GM19324 (cell line): ENCODE measurements around the gene RMRP.

ENCODE experiments used
- ATAC-seq: cut with Tn5 transposase; IDR thresholded peaks from one replicate; pipeline ENCODE4 v1.9.1; 2021; ENCODE audit warnings: mild to moderate bottlenecking, moderate library complexity; ENCODE audit not compliant: unreplicated experiment, low FRiP score

The RMRP gene

DNA sequence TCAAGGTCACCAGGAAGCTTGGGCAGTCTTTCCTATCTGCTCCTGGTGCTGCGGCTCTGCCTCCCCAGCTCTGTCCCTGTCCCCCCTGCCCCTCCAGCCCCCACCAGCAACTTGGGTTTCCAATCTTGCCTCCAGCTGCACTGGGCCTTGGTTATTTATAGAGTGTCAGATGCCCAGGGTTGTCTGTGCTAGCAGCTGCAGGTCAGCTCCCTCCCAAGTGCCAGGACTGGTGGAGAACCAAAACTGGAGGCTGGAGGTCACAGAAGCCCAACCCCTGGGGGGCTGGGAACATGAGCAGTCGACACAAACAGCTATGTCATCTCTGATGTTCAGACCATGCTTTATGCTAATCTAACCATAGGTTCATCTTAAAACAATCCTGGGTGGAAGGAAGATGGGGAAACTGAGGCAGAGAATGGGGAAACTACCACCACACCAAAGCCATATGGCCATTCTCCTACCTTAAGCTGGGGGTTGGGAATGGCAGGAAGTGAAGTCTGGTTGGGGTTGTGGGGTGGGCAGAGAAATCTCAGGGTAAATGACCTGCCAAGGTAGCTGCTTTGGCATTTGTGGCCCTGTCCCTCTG is 30.2 kb upstream of the RMRP start:
- no peak for ATAC-seq

DNA sequence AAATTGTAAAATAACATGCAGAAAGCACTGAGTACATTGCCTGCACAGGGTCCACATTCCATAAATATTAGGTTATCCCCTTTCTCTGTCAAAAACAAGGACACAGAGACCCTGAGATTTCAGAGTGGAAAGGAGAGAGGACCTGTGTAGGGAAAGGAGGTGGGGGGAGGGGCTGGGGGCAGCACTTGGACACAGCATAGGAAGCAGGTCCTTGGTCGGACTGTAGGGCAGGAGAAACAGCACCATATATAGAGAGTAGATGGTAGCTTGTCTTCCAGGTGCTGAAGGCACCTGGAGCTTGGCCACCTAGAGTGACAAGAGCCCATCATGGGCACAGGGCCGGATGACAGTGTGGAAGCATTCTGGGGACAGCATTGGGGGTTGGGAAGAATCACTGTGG is 29.5 kb upstream of the RMRP start:
- ATAC-seq, result no peak

GRCh38 chr9:35686222-35687203 is 28.7 kb upstream of the RMRP start:
- no peak for ATAC-seq

DNA sequence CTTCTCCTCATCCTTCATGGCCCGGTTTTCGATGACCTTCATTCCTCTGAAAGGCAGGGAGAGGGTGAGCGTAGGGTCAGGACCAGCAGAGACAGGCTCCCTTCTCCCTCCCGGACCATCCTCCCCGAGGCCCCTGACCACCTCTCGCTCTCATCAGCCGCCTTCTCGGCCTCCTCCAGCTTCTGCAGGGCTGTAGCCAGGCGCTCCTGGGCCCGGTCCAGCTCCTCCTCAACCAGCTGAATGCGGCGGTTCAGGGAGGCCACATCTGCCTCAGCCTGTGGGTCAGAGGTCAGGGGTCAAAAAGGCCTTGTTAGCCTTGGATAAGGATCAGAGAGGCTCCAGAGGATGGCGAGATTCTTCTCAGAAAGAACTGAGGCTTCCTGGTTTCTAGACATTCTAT is 27.7 kb upstream of the RMRP start:
- no peak for ATAC-seq

- no peak for ATAC-seq
Measured at GRCh38 chr9:35684921-35685320, 27.1 kb upstream of the RMRP start.

DNA sequence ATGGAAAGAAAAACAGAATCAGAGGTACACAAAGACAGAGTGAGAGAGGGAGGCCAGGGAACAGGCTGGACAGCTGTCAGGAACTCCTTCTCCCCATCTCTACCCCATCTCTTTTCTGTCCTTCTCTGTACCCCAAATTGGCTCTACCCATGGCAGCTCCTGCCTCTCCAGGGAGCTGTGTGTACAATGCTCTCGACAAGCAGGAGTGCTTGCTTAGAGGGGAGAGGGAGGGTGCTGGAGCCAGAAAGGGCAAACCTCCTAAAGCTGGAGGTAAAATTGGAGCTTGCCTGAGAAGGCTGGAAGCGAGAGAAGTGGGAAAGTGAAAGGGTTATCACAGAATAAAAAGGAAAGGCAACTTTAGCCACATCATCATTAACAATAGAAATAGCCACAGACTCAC is 25.5 kb upstream of the RMRP start:
- ATAC-seq, result no peak

GRCh38 chr9:35682520-35683315 is 24.9 kb upstream of the RMRP start:
- ATAC-seq, result no peak

- no peak for ATAC-seq
Measured at GRCh38 chr9:35682051-35682450, 24.2 kb upstream of the RMRP start.

DNA sequence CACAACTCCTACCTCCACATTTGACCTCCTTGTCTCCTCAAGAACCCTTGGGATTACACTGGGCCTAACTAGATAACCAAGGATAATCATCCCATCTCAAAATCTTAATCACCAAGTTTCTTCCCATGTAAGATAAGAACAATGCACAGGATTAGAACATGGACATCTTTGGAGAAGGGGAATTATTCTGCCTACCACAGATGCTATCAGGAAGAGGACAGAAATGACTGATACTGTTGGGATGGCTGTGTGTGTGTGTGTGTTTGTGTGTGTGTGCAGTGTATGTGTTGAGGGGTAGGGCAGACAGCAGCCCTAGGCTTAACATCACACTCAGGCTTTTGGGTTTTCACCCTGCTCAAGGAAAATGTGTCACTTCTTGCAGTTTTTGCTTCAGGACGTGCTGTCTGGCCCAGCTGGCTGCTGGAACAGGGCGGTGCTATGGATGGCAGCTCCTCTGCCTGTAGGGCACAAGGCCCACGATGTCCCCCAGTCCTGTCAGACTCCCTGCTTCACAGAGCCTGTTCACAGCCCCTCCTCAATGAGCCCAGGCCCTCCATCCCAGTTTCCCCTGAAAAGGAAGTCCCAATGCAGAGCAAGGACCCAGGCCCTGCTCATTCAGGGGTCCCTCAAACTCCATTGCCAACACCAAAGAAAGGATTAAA is 23.7 kb upstream of the RMRP start:
- no peak for ATAC-seq

GRCh38 chr9:35680331-35681105 is 22.7 kb upstream of the RMRP start:
- ATAC-seq, result peak; percentile 81

DNA sequence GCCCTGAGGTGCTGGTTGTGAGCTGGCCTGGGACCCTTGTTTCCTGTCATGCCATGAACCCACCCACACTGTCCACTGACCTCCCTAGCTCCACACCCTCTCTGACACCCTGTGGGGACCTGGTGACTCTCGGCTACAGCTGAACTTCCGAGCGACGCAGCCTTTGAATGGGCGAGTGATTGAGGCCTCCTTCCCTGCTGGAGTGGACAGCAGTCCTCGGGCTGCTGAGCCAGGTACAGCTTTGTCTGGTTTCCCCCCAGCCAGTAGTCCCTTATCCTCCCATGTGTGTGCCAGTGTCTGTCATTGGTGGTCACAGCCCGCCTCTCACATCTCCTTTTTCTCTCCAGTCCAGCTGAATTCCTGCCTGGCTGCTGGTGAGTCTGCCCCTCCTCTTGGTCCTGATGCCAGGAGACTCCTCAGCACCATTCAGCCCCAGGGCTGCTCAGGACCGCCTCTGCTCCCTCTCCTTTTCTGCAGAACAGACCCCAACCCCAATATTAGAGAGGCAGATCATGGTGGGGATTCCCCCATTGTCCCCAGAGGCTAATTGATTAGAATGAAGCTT is 22.0 kb upstream of the RMRP start:
- no peak for ATAC-seq

DNA sequence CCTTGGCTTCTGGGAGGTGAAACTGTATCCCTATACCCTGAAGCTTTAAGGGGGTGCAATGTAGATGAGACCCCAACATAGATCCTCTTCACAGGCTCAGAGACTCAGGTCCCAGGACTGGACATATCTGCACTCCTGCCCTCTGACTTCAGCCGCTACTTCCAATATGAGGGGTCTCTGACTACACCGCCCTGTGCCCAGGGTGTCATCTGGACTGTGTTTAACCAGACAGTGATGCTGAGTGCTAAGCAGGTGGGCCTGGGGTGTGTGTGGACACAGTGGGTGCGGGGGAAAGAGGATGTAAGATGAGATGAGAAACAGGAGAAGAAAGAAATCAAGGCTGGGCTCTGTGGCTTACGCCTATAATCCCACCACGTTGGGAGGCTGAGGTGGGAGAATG is 21.3 kb upstream of the RMRP start:
- no peak for ATAC-seq

DNA sequence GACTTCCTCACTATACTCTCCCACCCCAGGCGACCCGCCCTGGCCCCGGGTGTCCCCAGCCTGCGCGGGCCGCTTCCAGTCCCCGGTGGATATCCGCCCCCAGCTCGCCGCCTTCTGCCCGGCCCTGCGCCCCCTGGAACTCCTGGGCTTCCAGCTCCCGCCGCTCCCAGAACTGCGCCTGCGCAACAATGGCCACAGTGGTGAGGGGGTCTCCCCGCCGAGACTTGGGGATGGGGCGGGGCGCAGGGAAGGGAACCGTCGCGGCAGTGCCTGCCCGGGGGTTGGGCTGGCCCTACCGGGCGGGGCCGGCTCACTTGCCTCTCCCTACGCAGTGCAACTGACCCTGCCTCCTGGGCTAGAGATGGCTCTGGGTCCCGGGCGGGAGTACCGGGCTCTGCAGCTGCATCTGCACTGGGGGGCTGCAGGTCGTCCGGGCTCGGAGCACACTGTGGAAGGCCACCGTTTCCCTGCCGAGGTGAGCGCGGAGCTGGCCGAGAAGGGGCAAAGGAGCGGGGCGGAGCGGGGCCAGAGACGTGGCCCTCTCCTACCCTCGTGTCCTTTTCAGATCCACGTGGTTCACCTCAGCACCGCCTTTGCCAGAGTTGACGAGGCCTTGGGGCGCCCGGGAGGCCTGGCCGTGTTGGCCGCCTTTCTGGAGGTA is 18.0 kb upstream of the RMRP start:
- no peak for ATAC-seq

DNA sequence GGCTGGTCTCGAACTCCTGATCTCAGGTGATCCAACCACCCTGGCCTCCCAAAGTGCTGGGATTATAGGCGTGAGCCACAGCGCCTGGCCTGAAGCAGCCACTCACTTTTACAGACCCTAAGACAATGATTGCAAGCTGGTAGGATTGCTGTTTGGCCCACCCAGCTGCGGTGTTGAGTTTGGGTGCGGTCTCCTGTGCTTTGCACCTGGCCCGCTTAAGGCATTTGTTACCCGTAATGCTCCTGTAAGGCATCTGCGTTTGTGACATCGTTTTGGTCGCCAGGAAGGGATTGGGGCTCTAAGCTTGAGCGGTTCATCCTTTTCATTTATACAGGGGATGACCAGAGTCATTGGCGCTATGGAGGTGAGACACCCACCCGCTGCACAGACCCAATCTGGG is 17.4 kb upstream of the RMRP start:
- ATAC-seq, result no peak

DNA sequence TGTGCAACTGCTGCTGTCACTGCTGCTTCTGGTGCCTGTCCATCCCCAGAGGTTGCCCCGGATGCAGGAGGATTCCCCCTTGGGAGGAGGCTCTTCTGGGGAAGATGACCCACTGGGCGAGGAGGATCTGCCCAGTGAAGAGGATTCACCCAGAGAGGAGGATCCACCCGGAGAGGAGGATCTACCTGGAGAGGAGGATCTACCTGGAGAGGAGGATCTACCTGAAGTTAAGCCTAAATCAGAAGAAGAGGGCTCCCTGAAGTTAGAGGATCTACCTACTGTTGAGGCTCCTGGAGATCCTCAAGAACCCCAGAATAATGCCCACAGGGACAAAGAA is 16.2 kb upstream of the RMRP start:
- no peak for ATAC-seq

DNA sequence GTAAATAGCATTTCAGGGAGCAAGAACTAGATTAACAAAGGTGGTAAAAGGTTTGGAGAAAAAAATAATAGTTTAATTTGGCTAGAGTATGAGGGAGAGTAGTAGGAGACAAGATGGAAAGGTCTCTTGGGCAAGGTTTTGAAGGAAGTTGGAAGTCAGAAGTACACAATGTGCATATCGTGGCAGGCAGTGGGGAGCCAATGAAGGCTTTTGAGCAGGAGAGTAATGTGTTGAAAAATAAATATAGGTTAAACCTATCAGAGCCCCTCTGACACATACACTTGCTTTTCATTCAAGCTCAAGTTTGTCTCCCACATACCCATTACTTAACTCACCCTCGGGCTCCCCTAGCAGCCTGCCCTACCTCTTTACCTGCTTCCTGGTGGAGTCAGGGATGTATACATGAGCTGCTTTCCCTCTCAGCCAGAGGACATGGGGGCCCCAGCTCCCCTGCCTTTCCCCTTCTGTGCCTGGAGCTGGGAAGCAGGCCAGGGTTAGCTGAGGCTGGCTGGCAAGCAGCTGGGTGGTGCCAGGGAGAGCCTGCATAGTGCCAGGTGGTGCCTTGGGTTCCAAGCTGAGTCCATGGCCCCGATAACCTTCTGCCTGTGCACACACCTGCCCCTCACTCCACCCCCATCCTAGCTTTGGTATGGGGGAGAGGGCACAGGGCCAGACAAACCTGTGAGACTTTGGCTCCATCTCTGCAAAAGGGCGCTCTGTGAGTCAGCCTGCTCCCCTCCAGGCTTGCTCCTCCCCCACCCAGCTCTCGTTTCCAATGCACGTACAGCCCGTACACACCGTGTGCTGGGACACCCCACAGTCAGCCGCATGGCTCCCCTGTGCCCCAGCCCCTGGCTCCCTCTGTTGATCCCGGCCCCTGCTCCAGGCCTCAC is 15.6 kb upstream of the RMRP start, which contains the start of gene CA9:
Gene CA9, plus strand, starts transcription at position 797 of the 893 bp plus-strand sequence. Its CDS starts 32 bp downstream, at position 829.
- no peak for ATAC-seq

DNA sequence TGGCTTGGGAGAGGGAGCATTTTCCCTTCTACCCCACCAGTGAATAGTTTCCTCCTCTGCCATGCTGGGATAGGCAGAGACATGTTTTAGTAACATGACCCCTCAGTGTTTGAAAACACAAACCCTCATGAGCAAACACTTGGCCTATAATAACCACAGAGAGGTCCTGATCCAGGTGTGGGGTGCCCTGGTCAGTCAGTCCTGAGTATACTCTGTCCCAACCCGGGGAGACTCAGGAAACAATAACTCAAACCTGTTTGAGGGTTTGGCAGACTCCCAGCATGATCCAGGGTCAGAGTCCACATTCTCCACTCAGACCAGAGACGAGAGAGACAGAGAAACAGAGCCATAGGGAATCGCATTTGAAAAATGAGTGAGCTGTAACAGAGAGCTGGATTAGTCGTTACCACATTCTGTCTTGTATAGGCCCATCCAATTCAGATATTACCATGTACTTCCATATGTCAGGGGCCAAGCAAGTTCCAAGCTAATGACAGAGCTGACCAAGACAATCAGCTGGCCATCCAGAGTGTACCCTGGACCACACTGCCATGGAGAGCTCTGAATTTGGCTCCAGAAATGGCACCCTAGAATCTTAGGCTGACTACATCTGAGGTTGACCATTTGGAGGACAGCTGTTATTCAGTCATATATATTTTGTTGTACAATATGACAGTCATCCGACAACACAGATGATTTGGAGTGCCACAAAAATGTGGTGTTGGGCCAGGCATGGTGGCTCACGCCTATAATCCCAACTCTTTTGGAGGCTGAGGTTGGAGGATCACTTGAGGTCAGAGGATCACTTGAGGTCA is 11.7 kb upstream of the RMRP start:
- ATAC-seq, result no peak
